HUES48 (cell line): ENCODE results near the gene VCAM1.

ENCODE experiments used
- H3K27ac ChIP-seq: one replicate; pipeline ENCODE4 v1.7.0; 2013; ENCODE audit warnings: low read depth, low read length, inconsistent platforms
- H3K27me3 ChIP-seq: 2 replicates; pipeline ENCODE4 v1.6.1; 2013; ENCODE audit warnings: mild to moderate bottlenecking, low read length; ENCODE audit not compliant: control insufficient read depth, insufficient read depth
- H3K36me3 ChIP-seq: 2 replicates; pipeline ENCODE4 v1.6.1; 2013; ENCODE audit warnings: low read length; ENCODE audit not compliant: control insufficient read depth, insufficient read depth
- H3K4me1 ChIP-seq: 2 replicates; pipeline ENCODE4 v1.6.1; 2013; ENCODE audit warnings: mild to moderate bottlenecking, low read length; ENCODE audit not compliant: control insufficient read depth, insufficient read depth
- H3K4me3 ChIP-seq: 2 replicates; pipeline ENCODE4 v1.5.1; 2013; ENCODE audit warnings: mild to moderate bottlenecking, low read depth, low read length
- H3K9ac ChIP-seq: 2 replicates; pipeline ENCODE4 v1.6.1; 2013; ENCODE audit warnings: mild to moderate bottlenecking, low read depth, low read length, moderate library complexity
- H3K9me3 ChIP-seq: 2 replicates; pipeline ENCODE4 v1.6.1; 2013; ENCODE audit warnings: low read length; ENCODE audit not compliant: control insufficient read depth, insufficient read depth

VCAM1 gene

GRCh38 chr1:100724281-100724680 lies 4.7 kb downstream of the VCAM1 start:
- H3K4me1 ChIP-seq, result 0 out of 2 replicates have a peak, but pooled peaks cover 1% of the 10 kb centered on the region
- H3K27me3 ChIP-seq, result no peaks in the 10 kb centered on the region
- no peaks in the 10 kb centered on the region for H3K9me3 ChIP-seq
- H3K36me3 ChIP-seq, result no peaks in the 10 kb centered on the region
- no peak overlapping the region for H3K9ac ChIP-seq
- no peak overlapping the region for H3K4me3 ChIP-seq
- no peak overlapping the region for H3K27ac ChIP-seq

- H3K27me3 ChIP-seq, result no peaks in the 10 kb centered on the region
- H3K4me3 ChIP-seq, result no peak overlapping the region
- H3K27ac ChIP-seq, result no peak overlapping the region
- no peaks in the 10 kb centered on the region for H3K9me3 ChIP-seq
- H3K4me1 ChIP-seq, result no peaks in the 10 kb centered on the region
- no peaks in the 10 kb centered on the region for H3K36me3 ChIP-seq
- no peak overlapping the region for H3K9ac ChIP-seq
Observed at GRCh38 chr1:100730130-100730529, 10.6 kb downstream of the VCAM1 start.

- Histone ChIP-seq H3K4me1 (no peaks in the 10 kb centered on the region), H3K4me3 (no peak overlapping the region), H3K9ac (no peak overlapping the region), H3K27me3 (no peaks in the 10 kb centered on the region), H3K9me3 (no peaks in the 10 kb centered on the region), H3K36me3 (no peaks in the 10 kb centered on the region), H3K27ac (peak overlapping the region; percentile 31)
Observed at GRCh38 chr1:100731309-100731708, 11.8 kb downstream of the VCAM1 start.

- Histone ChIP-seq H3K4me1 (no peaks in the 10 kb centered on the region), H3K27ac (peak overlapping the region; percentile 31), H3K4me3 (no peak overlapping the region), H3K27me3 (no peaks in the 10 kb centered on the region), H3K9ac (no peak overlapping the region), H3K36me3 (no peaks in the 10 kb centered on the region), H3K9me3 (no peaks in the 10 kb centered on the region)
Observed at GRCh38 chr1:100731758-100732157, 12.2 kb downstream of the VCAM1 start.

- Histone ChIP-seq H3K4me1 (no peaks in the 10 kb centered on the region), H3K27ac (no peak overlapping the region), H3K9me3 (no peaks in the 10 kb centered on the region), H3K4me3 (no peak overlapping the region), H3K27me3 (no peaks in the 10 kb centered on the region), H3K9ac (no peak overlapping the region), H3K36me3 (no peaks in the 10 kb centered on the region)
Observed at GRCh38 chr1:100734676-100735075, 15.1 kb downstream of the VCAM1 start.

- Histone ChIP-seq H3K4me3 (no peak overlapping the region), H3K27ac (no peak overlapping the region), H3K27me3 (no peaks in the 10 kb centered on the region), H3K9ac (no peak overlapping the region), H3K36me3 (no peaks in the 10 kb centered on the region), H3K9me3 (no peaks in the 10 kb centered on the region), H3K4me1 (no peaks in the 10 kb centered on the region)
Observed at GRCh38 chr1:100735244-100735643, 15.7 kb downstream of the VCAM1 start.

- no peak overlapping the region for H3K27ac ChIP-seq
- no peak overlapping the region for H3K9ac ChIP-seq
- no peaks in the 10 kb centered on the region for H3K9me3 ChIP-seq
- H3K27me3 ChIP-seq, result no peaks in the 10 kb centered on the region
- H3K4me1 ChIP-seq, result no peaks in the 10 kb centered on the region
- H3K36me3 ChIP-seq, result no peaks in the 10 kb centered on the region
- H3K4me3 ChIP-seq, result no peak overlapping the region
Observed at GRCh38 chr1:100736324-100736723, 16.8 kb downstream of the VCAM1 start.

GRCh38 chr1:100736746-100737145 lies 17.2 kb downstream of the VCAM1 start:
- Histone ChIP-seq H3K27me3 (no peaks in the 10 kb centered on the region), H3K4me1 (no peaks in the 10 kb centered on the region), H3K4me3 (no peak overlapping the region), H3K9me3 (no peaks in the 10 kb centered on the region), H3K9ac (no peak overlapping the region), H3K36me3 (no peaks in the 10 kb centered on the region), H3K27ac (no peak overlapping the region)

GRCh38 chr1:100746542-100746932 lies 27.0 kb downstream of the VCAM1 start:
- Histone ChIP-seq H3K4me3 (no peak overlapping the region), H3K27ac (no peak overlapping the region), H3K9me3 (no peaks in the 10 kb centered on the region), H3K36me3 (no peaks in the 10 kb centered on the region), H3K9ac (no peak overlapping the region), H3K27me3 (no peaks in the 10 kb centered on the region), H3K4me1 (peaks cover 10% of the 10 kb centered on the region)

- Histone ChIP-seq H3K4me3 (no peak overlapping the region), H3K4me1 (peaks cover 10% of the 10 kb centered on the region), H3K27ac (no peak overlapping the region), H3K9me3 (no peaks in the 10 kb centered on the region), H3K36me3 (no peaks in the 10 kb centered on the region), H3K9ac (no peak overlapping the region; the same call in 1 of the 2 replicates), H3K27me3 (no peaks in the 10 kb centered on the region)
Observed at GRCh38 chr1:100747771-100748170, 28.2 kb downstream of the VCAM1 start.

- no peak overlapping the region for H3K27ac ChIP-seq
- no peaks in the 10 kb centered on the region for H3K36me3 ChIP-seq
- no peaks in the 10 kb centered on the region for H3K27me3 ChIP-seq
- H3K9ac ChIP-seq, result no peak overlapping the region
- H3K9me3 ChIP-seq, result no peaks in the 10 kb centered on the region
- no peak overlapping the region for H3K4me3 ChIP-seq
- H3K4me1 ChIP-seq, result peaks cover 10% of the 10 kb centered on the region
Observed at GRCh38 chr1:100750005-100750885, 30.7 kb downstream of the VCAM1 start.
